SK-N-SH (cell line): Measurements from ENCODE around the gene IL9R. TPM values are rescaled to one million over a fixed set of nuclear protein-coding genes. Genes with fewer than 3 reads are reported as not detected.

Source experiments
- CTCF ChIA-PET: fragments of 300-600, 350-600 bp; formaldehyde crosslinking; extraction: SDS; loops from one replicate; lab custom pipeline; 2021; lab: Yijun Ruan, JAX
- POLR2A ChIA-PET: fragments of 350-600 bp; sonication (Branson Sonifier 250); formaldehyde crosslinking; extraction: SDS; loops from one replicate; lab custom pipeline; 2020; ENCODE audit warnings: antibody characterized with exemption, inconsistent platforms; lab: Yijun Ruan, JAX
- DNase-seq: peaks from one replicate; pipeline ENCODE4 v3.0.0; 2012
- H2AFZ ChIP-seq: fragments of 200-600 bp; sonication (generic); 2 replicates; pipeline ENCODE4 v1.8.1; 2016; ENCODE audit warnings: antibody characterized with exemption, mild to moderate bottlenecking, low read depth
- H3F3A ChIP-seq: fragments of 200-600 bp; sonication (generic); replicated peaks from 2 replicates; pipeline ENCODE3; 2016; ENCODE audit warnings: antibody characterized with exemption, mild to moderate bottlenecking; ENCODE audit not compliant: insufficient read depth
- H3K27ac ChIP-seq, 2 experiments: fragments of 200-500 bp in 1 of 2; fragments of 200-600 bp in 1 of 2; sonication (Bioruptor generic) in 1 of 2; sonication (generic), shearing (Covaris generic) in 1 of 2; 2 replicates each; pipeline versions ENCODE4 v1.5.1 to v1.6.1; 2014 to 2016; ENCODE audit warnings: low read depth in 2 of 2, inconsistent platforms in 1 of 2, low read length in 1 of 2, mild to moderate bottlenecking in 1 of 2, mixed read lengths in 1 of 2
- H3K27me3 ChIP-seq: fragments of 200-600 bp; sonication (generic), shearing (Covaris generic); 2 replicates; pipeline ENCODE4 v1.6.1; 2016; ENCODE audit warnings: mixed run types; ENCODE audit not compliant: insufficient read depth
- H3K36me3 ChIP-seq, 2 experiments: fragments of 200-500 bp in 1 of 2; fragments of 200-600 bp in 1 of 2; sonication (Bioruptor generic) in 1 of 2; sonication (generic) in 1 of 2; replicated peaks in 1 of 2; 2 replicates each; pipeline versions ENCODE3 to v1.5.1; 2014 to 2016; ENCODE audit warnings: low read length in 1 of 2, mild to moderate bottlenecking in 1 of 2; ENCODE audit not compliant: insufficient read depth in 2 of 2, control insufficient read depth in 1 of 2
- H3K4me1 ChIP-seq, 2 experiments: fragments of 200-500 bp in 1 of 2; fragments of 200-600 bp in 1 of 2; sonication (Bioruptor generic) in 1 of 2; sonication (generic), shearing (Covaris generic) in 1 of 2; 2 replicates each; pipeline versions ENCODE4 v1.5.1 to v1.6.1; 2014 to 2016; ENCODE audit warnings: low read depth in 1 of 2, low read length in 1 of 2, mixed run types in 1 of 2; ENCODE audit not compliant: insufficient read depth in 2 of 2, control insufficient read depth in 1 of 2
- H3K4me2 ChIP-seq: fragments of 200-600 bp; sonication (generic), shearing (Covaris generic); 2 replicates; pipeline ENCODE4 v1.6.1; 2017; ENCODE audit warnings: mixed run types
- H3K4me3 ChIP-seq, 2 experiments: fragments of 200-500 bp in 1 of 2; fragments of 200-600 bp in 1 of 2; sonication (Bioruptor generic) in 1 of 2; sonication (generic), shearing (Covaris generic) in 1 of 2; 2 replicates each; pipeline versions ENCODE4 v1.5.1 to v1.8.1; 2014 to 2016; ENCODE audit warnings: low read depth in 2 of 2, inconsistent platforms in 1 of 2, low read length in 1 of 2, mild to moderate bottlenecking in 1 of 2, mixed read lengths in 1 of 2, moderate library complexity in 1 of 2
- H3K79me2 ChIP-seq: fragments of 200-600 bp; sonication (generic); 2 replicates; pipeline ENCODE4 v1.8.1; 2017; ENCODE audit warnings: mild to moderate bottlenecking; ENCODE audit not compliant: insufficient read depth
- H3K9ac ChIP-seq: fragments of 200-600 bp; sonication (generic); 2 replicates; pipeline ENCODE4 v1.6.1; 2017; ENCODE audit warnings: mixed run types
- H3K9me2 ChIP-seq: fragments of 200-600 bp; sonication (generic); 2 replicates; pipeline ENCODE4 v1.6.1; 2017; ENCODE audit warnings: mixed run types
- H3K9me3 ChIP-seq: fragments of 200-600 bp; sonication (generic); 2 replicates; pipeline ENCODE4 v1.6.1; 2017; ENCODE audit warnings: mixed run types, mild to moderate bottlenecking, moderate library complexity
- H4K20me1 ChIP-seq: fragments of 200-600 bp; sonication (generic); 2 replicates; pipeline ENCODE4 v1.6.1; 2017; ENCODE audit warnings: mild to moderate bottlenecking, mixed run types; ENCODE audit not compliant: insufficient read depth
- CTCF ChIP-seq: fragments of 200-600 bp; sonication (generic); IDR thresholded peaks from 2 replicates; pipeline ENCODE4 v1.6.1; 2017; ENCODE audit warnings: antibody characterized with exemption, mild to moderate bottlenecking, moderate library complexity
- ELF1 ChIP-seq: IDR thresholded peaks from 2 replicates; pipeline ENCODE4 v1.4.0; 2012
- EP300 ChIP-seq, 2 experiments: IDR thresholded peaks; 2 replicates each; pipeline versions ENCODE4 v1.4.0 to v1.6.1; 2012; ENCODE audit warnings: borderline replicate concordance in 1 of 2, low read depth in 1 of 2, low read length in 1 of 2
- FOSL2 ChIP-seq: IDR thresholded peaks from 2 replicates; pipeline ENCODE4 v1.4.0; 2012; ENCODE audit warnings: low read depth, mild to moderate bottlenecking, moderate library complexity, borderline replicate concordance
- FOXJ3 ChIP-seq: sonication (generic); formaldehyde crosslinking; IDR thresholded peaks from 2 replicates; pipeline ENCODE4 v1.5.1; 2020; ENCODE audit warnings: mild to moderate bottlenecking, missing genetic modification reagents
- FOXM1 ChIP-seq: IDR thresholded peaks from 2 replicates; pipeline ENCODE4 v1.4.0; 2012; ENCODE audit warnings: low read depth, mild to moderate bottlenecking
- GABPA ChIP-seq: IDR thresholded peaks from 2 replicates; pipeline ENCODE4 v1.4.0; 2012; ENCODE audit warnings: low read depth, mild to moderate bottlenecking
- GATA2 ChIP-seq: sonication (generic); formaldehyde crosslinking; IDR thresholded peaks from 2 replicates; pipeline ENCODE4 v1.5.0; 2020; ENCODE audit warnings: mild to moderate bottlenecking, missing genetic modification reagents
- JUND ChIP-seq: IDR thresholded peaks from 2 replicates; pipeline ENCODE4 v1.4.0; 2012
- MXI1 ChIP-seq: IDR thresholded peaks from 2 replicates; pipeline ENCODE4 v1.6.1; 2012; ENCODE audit warnings: mild to moderate bottlenecking, low read depth, low read length, improper control_type of control experiment
- PBX3 ChIP-seq: IDR thresholded peaks from 2 replicates; pipeline ENCODE4; 2012
- POLR2AphosphoS5 ChIP-seq: IDR thresholded peaks from 2 replicates; pipeline ENCODE4 v1.6.1; 2012; ENCODE audit warnings: low read depth, low read length
- REST ChIP-seq: IDR thresholded peaks from 2 replicates; pipeline ENCODE4 v1.6.1; 2012; ENCODE audit warnings: mild to moderate bottlenecking, low read depth, low read length, moderate library complexity
- RFX5 ChIP-seq: IDR thresholded peaks from 2 replicates; pipeline ENCODE4 v1.6.1; 2012; ENCODE audit warnings: mild to moderate bottlenecking, improper control_type of control experiment, low read length
- RXRA ChIP-seq: IDR thresholded peaks from 2 replicates; pipeline ENCODE4 v1.4.0; 2012; ENCODE audit warnings: low read depth, mild to moderate bottlenecking, borderline replicate concordance
- SIN3A ChIP-seq: IDR thresholded peaks from 2 replicates; pipeline ENCODE4 v1.6.1; 2012; ENCODE audit warnings: low read depth, mild to moderate bottlenecking, low read length, moderate library complexity, borderline replicate concordance
- TAF1 ChIP-seq: IDR thresholded peaks from 2 replicates; pipeline ENCODE4 v1.6.1; 2012; ENCODE audit warnings: low read depth, mild to moderate bottlenecking, low read length, moderate library complexity, borderline replicate concordance
- USF1 ChIP-seq: IDR thresholded peaks from 2 replicates; pipeline ENCODE4 v1.4.0; 2012; ENCODE audit warnings: low read depth, borderline replicate concordance
- YY1 ChIP-seq: IDR thresholded peaks from 2 replicates; pipeline ENCODE4 v1.4.0; 2012; ENCODE audit warnings: low read depth, mild to moderate bottlenecking
- ZBTB33 ChIP-seq: IDR thresholded peaks from 2 replicates; pipeline ENCODE4 v1.4.0; 2012; ENCODE audit warnings: low read depth, borderline replicate concordance
- WGBS: methylation state at CpG from one replicate; pipeline ENCODE4 v1.1.6; 2017; ENCODE audit warnings: low lambda C conversion rate; 5-methylcytosine and 5-hydroxymethylcytosine counted together
- polyA plus RNA-seq, 3 experiments: library from polyadenylated mRNA; depleted of rRNA; stranded (reverse); fragments of >200 nt; gene quantifications; 2 replicates each; pipeline ENCODE4 v1.2.3, GENCODE V29; 2012

The IL9R gene
- polyA plus RNA-seq, 1 of the 3 experiments (the other 2 are of a cell fraction) = 0.03 TPM

- TF ChIP-seq PBX3 (no peak), USF1 (no peak), FOSL2 (no peak), MXI1 (no peak), CTCF (peak; percentile 72), FOXJ3 (CRISPR knock-in tag) (no peak), TAF1 (no peak)
Observed at GRCh38 chrX:155966876-155967275, 30.6 kb upstream of the IL9R start (continued).

GRCh38 chrX:155967653-155968325 lies 29.7 kb upstream of the IL9R start:
- WGBS = 23% methylated on average over 3 of the region's 3 CpGs
- CTCF ChIA-PET = no interaction called here
- no peak overlapping the region for H2AFZ ChIP-seq
- no peak for TF ChIP-seq EP300 (IDR thresholded peaks at IDR 0.05; ENCODE audit: borderline replicate concordance in 1 of 2, low read depth in 1 of 2, low read length in 1 of 2)
- no peak for TF ChIP-seq RFX5
- no peak for TF ChIP-seq ZBTB33
- TF ChIP-seq FOSL2 = no peak
- no peak for TF ChIP-seq JUND
- TF ChIP-seq GATA2 (CRISPR knock-in tag) = no peak
- no peak for TF ChIP-seq FOXJ3 (CRISPR knock-in tag)
- TF ChIP-seq SIN3A = no peak
- no peak for TF ChIP-seq GABPA
- no peak for TF ChIP-seq POLR2AphosphoS5
- TF ChIP-seq ELF1 = no peak
- TF ChIP-seq REST = no peak
- TF ChIP-seq PBX3 = no peak
- TF ChIP-seq FOXM1 = no peak
- TF ChIP-seq RXRA = no peak
- no peak for TF ChIP-seq MXI1
- TF ChIP-seq YY1 = no peak

More at GRCh38 chrX:155967653-155968325, 29.7 kb upstream of the IL9R start:
- H3K4me1 ChIP-seq = no peaks in the 10 kb centered on the region
- H3K27ac ChIP-seq = no peak overlapping the region
- no peaks in the 10 kb centered on the region for H4K20me1 ChIP-seq
- H3K36me3 ChIP-seq = no peaks in the 10 kb centered on the region
- POLR2A ChIA-PET = no interaction called here
- H3F3A ChIP-seq = no peaks in the 10 kb centered on the region
- H3K27me3 ChIP-seq = no peaks in the 10 kb centered on the region; the same call in 1 of the 2 replicates
- no peak overlapping the region for H3K9ac ChIP-seq
- no peaks in the 10 kb centered on the region for H3K79me2 ChIP-seq
- no peak overlapping the region for H3K4me2 ChIP-seq
- no peak for DNase-seq
- no peaks in the 10 kb centered on the region for H3K9me2 ChIP-seq
- no peaks in the 10 kb centered on the region for H3K9me3 ChIP-seq
- no peak overlapping the region for H3K4me3 ChIP-seq
